A673 (cell line): ENCODE results near the gene DGKD. TPM values are rescaled to one million over a fixed set of nuclear protein-coding genes. Genes with fewer than 3 reads are reported as not detected.
A peak's percentile ranks its signal among the peaks of the same experiment; 100 is the strongest.

Source experiments
- BruUV-seq: library from RNA; stranded (reverse); fragments of 400-500 nt; replicated peaks from 2 replicates; lab custom pipeline; 2021; lab: Mats Ljungman, UMichigan
- CTCF ChIA-PET: fragments of 300-600 bp; sonication (Branson Sonifier 250); formaldehyde crosslinking; loops from one replicate; lab custom pipeline; 2022; ENCODE audit warnings: antibody characterized with exemption; lab: Charles Lee
- POLR2A ChIA-PET: fragments of 300-600 bp; sonication (Branson Sonifier 250); formaldehyde crosslinking; loops from one replicate; lab custom pipeline; 2022; ENCODE audit warnings: antibody characterized with exemption; ENCODE audit not compliant: low non-redundant PET; lab: Charles Lee
- DNase-seq: peaks from one replicate; pipeline ENCODE4 v3.0.0-alpha.2; 2015; ENCODE audit warnings: low spot score
- H3K27ac ChIP-seq: fragments of 200-600 bp; sonication (generic); 2 replicates; pipeline ENCODE4 v1.5.1; 2016; ENCODE audit warnings: mixed run types, low read depth, mild to moderate bottlenecking, mixed read lengths, antibody characterized with exemption, low read length; ENCODE audit not compliant: poor library complexity, severe bottlenecking
- H3K27me3 ChIP-seq: fragments of 200-600 bp; sonication (generic); replicated peaks from 2 replicates; pipeline ENCODE4 v1.6.1; 2017; ENCODE audit warnings: mixed run types, low read depth, mild to moderate bottlenecking, mixed read lengths, antibody characterized with exemption, low read length; ENCODE audit not compliant: insufficient read depth, poor library complexity
- H3K36me3 ChIP-seq: fragments of 200-600 bp; sonication (generic); 2 replicates; pipeline ENCODE4 v1.6.1; 2016; ENCODE audit warnings: mixed run types, mild to moderate bottlenecking, mixed read lengths, antibody characterized with exemption, low read length; ENCODE audit not compliant: insufficient read depth, poor library complexity, severe bottlenecking
- H3K4me1 ChIP-seq: fragments of 200-600 bp; sonication (generic); 2 replicates; pipeline ENCODE4 v1.6.1; 2017; ENCODE audit warnings: mixed run types, mild to moderate bottlenecking, mixed read lengths, antibody characterized with exemption, low read length; ENCODE audit not compliant: insufficient read depth, poor library complexity, severe bottlenecking
- H3K4me3 ChIP-seq: fragments of 200-600 bp; sonication (generic); 2 replicates; pipeline ENCODE4 v1.5.1; 2016; ENCODE audit warnings: low read depth, mixed run types, mild to moderate bottlenecking, mixed read lengths, low read length; ENCODE audit not compliant: poor library complexity, severe bottlenecking
- H3K9me3 ChIP-seq: fragments of 200-600 bp; sonication (generic); 2 replicates; pipeline ENCODE4 v1.6.1; 2016; ENCODE audit warnings: mixed run types, low read depth, mild to moderate bottlenecking, mixed read lengths, antibody characterized with exemption, low read length; ENCODE audit not compliant: poor library complexity, severe bottlenecking
- CTCF ChIP-seq: fragments of 300-800, 200-600 bp; sonication (generic); conservative IDR thresholded peaks from 2 replicates; pipeline ENCODE4 v1.5.1; 2017; ENCODE audit warnings: low read depth, mild to moderate bottlenecking, antibody characterized with exemption, low read length, moderate library complexity, mixed read lengths
- EZH2 ChIP-seq: fragments of 200-600 bp; sonication (generic); IDR thresholded peaks from 2 replicates; pipeline ENCODE4 v1.6.1; 2017; ENCODE audit warnings: borderline replicate concordance, low read depth, mild to moderate bottlenecking, mixed read lengths, antibody characterized with exemption, low read length; ENCODE audit not compliant: poor library complexity, severe bottlenecking
- intact Hi-C: fragments of 100-400 bp; cut with micrococcal nuclease; formaldehyde crosslinking; loops from one replicate; pipeline ENCODE4 v1.10.0; 2022; ENCODE audit not compliant: unreplicated experiment
- total RNA-seq: library from RNA; stranded (reverse); gene quantifications from 2 replicates; pipeline ENCODE4 v1.2.3, GENCODE V29; 2021

The DGKD gene
- total RNA-seq, 1 experiment from 2014 or later = 128 TPM

- no TSS peak for BruUV-seq
- H3K4me1 ChIP-seq = peaks cover 42% of the 10 kb centered on the region
- no peaks in the 10 kb centered on the region for H3K9me3 ChIP-seq
- H3K27ac ChIP-seq = peak overlapping the region; percentile 70
- H3K27me3 ChIP-seq = no peaks in the 10 kb centered on the region
- ChIA-PET CTCF (no interaction called here), POLR2A (no interaction called here)
- intact Hi-C loops = no loop called here
- H3K36me3 ChIP-seq = peaks cover 19% of the 10 kb centered on the region
- TF ChIP-seq CTCF (no peak), EZH2 (no peak)
- DNase-seq = no peak
- H3K4me3 ChIP-seq = no peak overlapping the region
Observed at GRCh38 chr2:233386382-233387041, 32.2 kb downstream of the DGKD start.

- no peak for TF ChIP-seq CTCF
- TF ChIP-seq EZH2 = no peak
- no peak for DNase-seq
- intact Hi-C loops = no loop called here
- no peaks in the 10 kb centered on the region for H3K27me3 ChIP-seq
- no peaks in the 10 kb centered on the region for H3K9me3 ChIP-seq
- ChIA-PET POLR2A (no interaction called here), CTCF (no interaction called here)
- peaks cover 21% of the 10 kb centered on the region for H3K36me3 ChIP-seq
- H3K4me3 ChIP-seq = no peak overlapping the region
- BruUV-seq = no TSS peak
- H3K4me1 ChIP-seq = peaks cover 42% of the 10 kb centered on the region
- peak overlapping the region; percentile 70 for H3K27ac ChIP-seq
Observed at GRCh38 chr2:233387225-233387624, 32.9 kb downstream of the DGKD start.

- H3K9me3 ChIP-seq = no peaks in the 10 kb centered on the region
- no peak overlapping the region for H3K4me3 ChIP-seq
- peaks cover 26% of the 10 kb centered on the region for H3K36me3 ChIP-seq
- peak; percentile 92 for DNase-seq
- peaks cover 42% of the 10 kb centered on the region for H3K4me1 ChIP-seq
- POLR2A ChIA-PET = no interaction called here
- H3K27me3 ChIP-seq = no peaks in the 10 kb centered on the region
- peak overlapping the region; percentile 70 for H3K27ac ChIP-seq
- CTCF ChIA-PET = no interaction called here
- intact Hi-C loops = no loop called here
- TF ChIP-seq EZH2 = no peak
- no peak for TF ChIP-seq CTCF
- no TSS peak for BruUV-seq
Observed at GRCh38 chr2:233387667-233388528, 33.6 kb downstream of the DGKD start.
